IPS-15b (cell line): Measurements from ENCODE around the gene MTCL3.

Source experiments
- H3K27me3 ChIP-seq: one replicate; pipeline ENCODE4 v1.6.1; 2013; ENCODE audit warnings: low read length; ENCODE audit not compliant: control insufficient read depth, insufficient read depth
- H3K36me3 ChIP-seq: one replicate; pipeline ENCODE4 v1.6.1; 2013; ENCODE audit warnings: low read length; ENCODE audit not compliant: control insufficient read depth, insufficient read depth
- H3K4me1 ChIP-seq: one replicate; pipeline ENCODE4 v1.6.1; 2013; ENCODE audit warnings: mild to moderate bottlenecking, low read length; ENCODE audit not compliant: control insufficient read depth, insufficient read depth
- H3K4me3 ChIP-seq: one replicate; pipeline ENCODE4 v1.5.1; 2013; ENCODE audit warnings: low read depth, low read length
- H3K9ac ChIP-seq: one replicate; pipeline ENCODE4 v1.6.1; 2013; ENCODE audit warnings: low read depth, mild to moderate bottlenecking, low read length
- H3K9me3 ChIP-seq: one replicate; pipeline ENCODE4 v1.6.1; 2013; ENCODE audit warnings: mild to moderate bottlenecking, low read length; ENCODE audit not compliant: control insufficient read depth, insufficient read depth

MTCL3 gene

DNA sequence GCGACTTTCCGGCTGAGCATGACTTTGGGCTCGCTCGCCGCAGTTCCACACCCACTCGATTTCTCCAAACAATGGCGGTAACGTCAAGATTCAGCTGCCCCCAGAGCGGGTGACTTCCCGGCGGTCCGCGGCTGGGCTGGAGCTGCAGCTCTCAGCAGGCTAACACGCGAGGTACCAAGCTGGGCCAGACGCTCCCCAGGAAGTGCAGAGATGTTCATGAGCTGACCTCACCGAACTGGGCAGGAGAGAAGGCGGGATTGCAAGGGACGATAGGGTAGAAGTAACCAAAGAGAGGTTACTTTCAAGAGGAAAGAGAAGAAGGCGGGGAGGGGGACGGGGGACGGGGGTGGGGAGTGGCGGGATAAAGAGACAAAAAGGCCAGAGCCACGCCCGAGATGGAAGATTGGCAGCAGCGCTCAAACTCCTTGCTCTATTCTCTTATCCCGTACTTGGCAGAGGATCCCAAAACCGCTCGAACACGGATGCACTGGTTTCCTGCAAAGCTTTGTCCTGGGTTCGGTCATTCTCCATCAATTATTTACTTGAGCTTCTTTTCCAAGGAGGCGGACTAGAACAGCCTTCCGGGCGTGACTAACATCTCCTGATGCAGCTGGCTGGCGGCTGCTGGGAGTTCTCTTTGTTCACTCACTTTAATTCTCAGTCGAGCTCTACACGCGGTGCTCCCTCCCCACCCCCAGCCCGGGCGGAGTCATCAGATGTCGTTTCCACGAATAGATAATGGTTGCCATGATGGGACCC is at the start of gene MTCL3:
Gene MTCL3, minus strand, starts transcription at position 626 of the 759 bp plus-strand sequence.
- H3K9me3 ChIP-seq, result no peaks in the 10 kb centered on the region
- H3K9ac ChIP-seq, result no peak within 1 kb of the TSS
- H3K4me1 ChIP-seq, result no peaks in the 10 kb centered on the region
- H3K27me3 ChIP-seq, result peaks cover 30% of the 10 kb centered on the region
- H3K36me3 ChIP-seq, result no peaks in the 10 kb centered on the region
- H3K4me3 ChIP-seq, result peak within 1 kb of the TSS; percentile 59

DNA sequence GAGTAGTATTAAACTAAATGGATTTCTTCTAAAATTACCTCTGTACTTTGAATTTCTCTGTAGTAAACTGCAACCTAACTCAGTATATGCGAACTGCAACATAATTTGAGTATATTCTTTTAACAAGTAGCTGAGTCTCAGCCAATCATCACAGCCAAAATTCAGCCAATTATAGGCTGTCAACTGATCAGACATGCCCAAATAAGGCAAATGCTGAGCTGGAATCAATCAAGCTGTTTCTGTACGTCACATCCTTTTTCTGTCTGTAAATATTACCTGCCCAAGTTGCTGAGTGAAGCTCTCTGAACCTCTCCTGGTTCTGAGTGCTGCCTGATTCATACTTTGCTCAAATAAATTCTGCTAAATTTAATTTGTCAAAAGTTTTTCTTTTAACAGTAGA is 48.3 kb upstream of the MTCL3 start:
- H3K9ac ChIP-seq, result no peak overlapping the region
- no peaks in the 10 kb centered on the region for H3K9me3 ChIP-seq
- no peak overlapping the region for H3K4me3 ChIP-seq
- no peaks in the 10 kb centered on the region for H3K36me3 ChIP-seq
- H3K4me1 ChIP-seq, result no peaks in the 10 kb centered on the region
- no peaks in the 10 kb centered on the region for H3K27me3 ChIP-seq

DNA sequence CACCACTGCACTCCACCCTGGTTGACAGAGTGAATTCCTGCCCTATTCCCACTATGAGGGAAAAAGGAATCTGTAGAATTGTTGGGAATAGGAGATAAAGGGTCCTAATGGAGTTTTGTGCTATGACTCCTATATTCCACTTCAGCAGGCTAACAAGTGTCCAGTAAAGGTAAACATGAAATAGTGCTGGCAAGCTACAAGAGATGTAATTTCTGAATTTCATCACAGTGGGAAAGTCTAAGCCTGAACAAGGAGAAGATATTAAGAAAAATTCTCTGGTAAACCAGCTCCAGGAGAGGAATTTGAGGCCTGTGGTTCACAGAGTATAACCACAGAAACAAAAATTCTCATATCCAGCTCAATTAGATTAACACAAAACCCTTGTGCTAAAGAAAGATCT is 47.5 kb upstream of the MTCL3 start:
- Histone ChIP-seq H3K9ac (no peak overlapping the region), H3K27me3 (no peaks in the 10 kb centered on the region), H3K4me1 (no peaks in the 10 kb centered on the region), H3K36me3 (no peaks in the 10 kb centered on the region), H3K9me3 (no peaks in the 10 kb centered on the region), H3K4me3 (no peak overlapping the region)

DNA sequence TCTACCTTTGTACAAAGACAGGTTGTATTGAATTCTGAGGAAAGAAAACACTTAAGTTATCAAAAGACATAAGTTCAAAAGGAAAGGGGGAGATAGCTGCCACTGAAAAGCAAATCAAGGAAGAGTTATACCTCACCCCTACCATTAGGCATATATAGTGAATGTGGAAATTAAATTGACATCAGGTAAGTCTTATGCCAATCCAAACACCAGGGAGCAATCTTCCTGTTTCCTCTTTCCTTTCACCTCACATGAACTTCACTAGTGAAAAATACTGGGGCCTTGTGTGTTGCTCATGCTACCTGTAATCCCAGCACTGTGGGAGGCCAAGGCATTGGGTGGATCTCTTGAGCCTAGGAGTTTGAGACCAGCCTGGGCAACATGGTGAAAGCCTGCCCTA is 47.0 kb upstream of the MTCL3 start:
- H3K36me3 ChIP-seq, result no peaks in the 10 kb centered on the region
- H3K4me1 ChIP-seq, result no peaks in the 10 kb centered on the region
- H3K9ac ChIP-seq, result no peak overlapping the region

DNA sequence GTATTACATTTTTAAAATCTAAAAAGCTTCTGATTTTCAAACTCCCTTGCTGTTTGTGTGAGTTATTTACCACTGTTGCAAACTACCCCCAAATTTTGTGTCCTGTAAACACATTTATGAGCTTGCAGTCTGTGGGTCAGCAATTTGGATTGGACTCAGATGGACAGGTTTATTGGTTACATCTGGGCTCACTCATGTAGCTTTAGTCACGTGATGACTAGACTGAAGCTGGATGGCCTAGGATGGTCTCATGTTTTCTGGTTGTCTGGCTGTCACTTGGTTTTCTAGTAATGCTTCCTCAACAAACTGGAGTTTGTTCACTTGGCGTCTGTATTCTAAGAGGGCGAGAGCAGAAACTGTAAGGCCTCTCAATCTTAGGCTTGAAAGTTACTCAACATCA is 45.6 kb upstream of the MTCL3 start:
- Histone ChIP-seq H3K36me3 (no peaks in the 10 kb centered on the region), H3K4me1 (no peaks in the 10 kb centered on the region), H3K9ac (no peak overlapping the region), H3K9me3 (no peaks in the 10 kb centered on the region), H3K4me3 (no peak overlapping the region), H3K27me3 (no peaks in the 10 kb centered on the region)

More for the DNA sequence above, 47.0 kb upstream of the MTCL3 start:
- H3K27me3 ChIP-seq, result no peaks in the 10 kb centered on the region
- no peak overlapping the region for H3K4me3 ChIP-seq
- no peaks in the 10 kb centered on the region for H3K9me3 ChIP-seq

DNA sequence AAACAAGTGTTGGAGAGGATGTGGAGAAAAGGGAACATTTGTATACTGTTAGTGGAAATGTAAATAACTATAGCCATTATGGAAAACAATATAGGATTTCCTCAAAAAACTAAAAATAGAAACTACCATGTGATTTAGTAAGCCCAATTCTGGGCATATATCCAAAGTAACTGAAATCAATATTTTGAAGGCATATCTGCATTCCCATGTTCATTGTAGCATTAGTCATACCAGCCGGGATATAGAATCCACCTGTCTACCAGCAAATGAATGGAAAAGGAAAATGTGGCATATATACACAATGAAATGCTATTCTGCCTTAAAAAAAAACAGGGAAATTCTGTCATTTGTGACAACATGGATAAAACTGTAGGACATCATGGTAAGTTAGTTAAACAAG is 42.5 kb upstream of the MTCL3 start:
- Histone ChIP-seq H3K36me3 (no peaks in the 10 kb centered on the region), H3K9ac (no peak overlapping the region), H3K4me3 (no peak overlapping the region), H3K4me1 (no peaks in the 10 kb centered on the region), H3K27me3 (no peaks in the 10 kb centered on the region), H3K9me3 (no peaks in the 10 kb centered on the region)

DNA sequence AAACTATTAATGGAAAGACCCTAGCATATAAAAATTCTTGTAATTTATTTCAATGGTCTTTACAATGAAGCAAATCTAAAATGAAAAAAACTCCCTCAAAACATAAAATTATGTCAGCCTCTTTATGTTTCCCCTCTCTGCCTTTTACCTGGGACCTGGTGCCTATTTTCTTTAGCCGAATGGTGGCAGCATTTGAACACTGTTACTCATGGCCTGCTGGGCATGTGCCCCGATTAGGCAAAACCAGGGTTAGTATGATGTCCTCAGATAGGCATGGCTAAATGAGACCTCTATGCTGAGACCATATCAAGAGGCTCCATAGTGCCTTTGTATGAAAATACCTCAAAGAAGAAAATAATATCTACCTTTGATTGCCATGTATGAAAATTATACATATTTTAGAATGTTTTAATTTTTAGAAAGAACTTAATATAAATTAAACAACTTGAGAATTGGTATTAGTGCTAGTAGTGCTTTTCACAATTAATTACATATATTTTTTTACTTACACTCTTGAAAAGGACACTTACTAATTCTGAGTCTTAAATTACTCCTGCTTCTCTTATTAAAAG is 35.4 kb upstream of the MTCL3 start:
- H3K4me3 ChIP-seq, result no peak overlapping the region
- no peaks in the 10 kb centered on the region for H3K9me3 ChIP-seq
- no peaks in the 10 kb centered on the region for H3K36me3 ChIP-seq
- no peak overlapping the region for H3K9ac ChIP-seq
- no peaks in the 10 kb centered on the region for H3K27me3 ChIP-seq
- no peaks in the 10 kb centered on the region for H3K4me1 ChIP-seq

DNA sequence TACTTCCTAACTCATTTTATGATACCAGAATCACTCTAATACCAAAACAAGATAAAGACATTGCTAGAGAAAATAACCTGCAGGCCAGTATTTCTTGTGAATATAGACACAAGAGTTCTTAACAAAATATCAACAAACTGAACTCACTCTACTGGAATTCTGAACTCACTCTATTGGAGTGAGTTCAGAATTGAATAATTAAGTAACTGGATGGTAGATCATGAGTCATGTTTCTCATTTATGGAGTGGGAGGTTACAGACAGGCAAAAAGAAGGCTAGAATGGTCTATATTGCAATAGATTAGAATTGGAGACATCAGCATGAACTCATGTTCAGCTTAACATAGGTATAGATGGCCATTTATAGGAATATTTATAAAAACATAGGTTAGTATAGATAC is 31.3 kb upstream of the MTCL3 start:
- Histone ChIP-seq H3K36me3 (no peaks in the 10 kb centered on the region), H3K4me3 (no peak overlapping the region), H3K9me3 (no peaks in the 10 kb centered on the region), H3K27me3 (no peaks in the 10 kb centered on the region), H3K4me1 (no peaks in the 10 kb centered on the region), H3K9ac (no peak overlapping the region)

DNA sequence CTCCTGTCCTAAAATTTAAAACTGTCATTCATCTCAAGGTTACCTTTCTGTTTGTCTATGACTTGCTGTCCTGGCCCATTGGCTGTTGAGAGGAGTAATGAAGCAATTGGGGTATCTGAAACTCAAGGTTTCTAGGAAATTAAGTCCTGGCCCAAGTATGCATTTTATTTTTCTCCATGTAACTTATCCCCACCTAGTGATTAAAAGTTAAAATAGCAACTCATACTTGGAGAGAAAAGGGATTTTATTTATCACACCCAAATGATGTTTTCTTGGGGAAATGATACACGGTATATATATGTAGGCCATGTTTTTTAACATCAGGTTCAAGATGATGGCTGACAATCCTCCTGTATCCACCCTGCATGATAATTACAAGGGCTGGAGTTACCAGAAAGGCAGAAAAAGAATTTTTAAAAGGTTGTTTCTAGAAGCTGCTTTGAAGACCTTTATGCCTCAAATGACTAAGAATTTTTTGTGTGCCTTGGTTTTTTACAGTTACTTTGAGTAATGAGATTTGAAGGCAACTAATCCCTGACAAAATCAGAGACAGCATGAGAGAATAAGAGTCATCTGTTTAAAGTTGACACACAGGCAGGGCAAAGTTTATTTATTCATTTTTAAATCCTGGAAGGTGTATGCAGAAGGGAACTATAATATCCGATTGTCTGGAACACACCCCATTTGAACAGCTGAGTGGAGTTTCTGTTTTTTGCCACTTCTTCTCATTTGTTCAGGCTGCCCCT is 28.9 kb upstream of the MTCL3 start:
- no peak overlapping the region for H3K9ac ChIP-seq
- H3K27me3 ChIP-seq, result no peaks in the 10 kb centered on the region
- H3K4me3 ChIP-seq, result no peak overlapping the region
- H3K36me3 ChIP-seq, result no peaks in the 10 kb centered on the region
- H3K4me1 ChIP-seq, result no peaks in the 10 kb centered on the region
- no peaks in the 10 kb centered on the region for H3K9me3 ChIP-seq

DNA sequence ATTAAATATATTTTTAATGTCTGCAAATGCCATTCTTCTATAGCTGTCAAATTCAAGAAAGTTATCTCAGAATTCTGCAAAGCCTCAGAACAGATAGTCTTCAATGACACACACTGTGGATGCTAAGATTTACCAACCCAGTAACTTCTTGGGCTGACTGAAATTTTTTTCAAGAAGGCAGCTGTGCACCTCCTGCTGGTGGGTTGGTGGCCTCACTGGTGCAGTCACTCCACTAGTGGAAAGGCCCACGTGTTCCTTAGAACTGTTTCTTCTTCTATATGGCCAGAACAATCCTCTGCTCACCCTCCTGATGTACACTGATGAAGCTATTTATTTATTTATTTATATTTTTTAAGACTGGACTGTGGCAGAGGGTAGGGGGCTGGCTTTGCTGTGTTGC is 28.1 kb upstream of the MTCL3 start:
- Histone ChIP-seq H3K27me3 (no peaks in the 10 kb centered on the region), H3K9me3 (no peaks in the 10 kb centered on the region), H3K36me3 (no peaks in the 10 kb centered on the region), H3K4me3 (no peak overlapping the region), H3K4me1 (no peaks in the 10 kb centered on the region), H3K9ac (no peak overlapping the region)

DNA sequence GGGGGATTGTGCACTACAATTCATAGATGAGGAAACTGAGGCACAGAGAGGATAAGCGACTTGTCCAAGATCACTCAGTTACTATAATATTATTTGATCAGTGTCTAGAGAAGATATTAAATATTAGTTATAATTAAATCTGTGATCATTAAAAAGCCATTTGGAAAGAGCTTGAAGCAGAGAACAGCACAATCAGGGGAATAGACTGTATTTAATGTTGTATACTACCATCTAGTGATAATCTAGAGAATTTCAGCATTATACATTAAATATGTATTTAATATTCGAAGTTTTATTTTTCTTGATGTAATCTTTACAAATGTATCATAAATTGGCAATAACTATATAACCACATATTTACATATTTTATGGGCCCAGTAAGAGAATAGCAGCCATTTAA is 20.1 kb upstream of the MTCL3 start:
- no peak overlapping the region for H3K9ac ChIP-seq
- H3K27me3 ChIP-seq, result no peaks in the 10 kb centered on the region
- H3K36me3 ChIP-seq, result no peaks in the 10 kb centered on the region
- no peaks in the 10 kb centered on the region for H3K4me1 ChIP-seq
- no peaks in the 10 kb centered on the region for H3K9me3 ChIP-seq
- H3K4me3 ChIP-seq, result no peak overlapping the region

DNA sequence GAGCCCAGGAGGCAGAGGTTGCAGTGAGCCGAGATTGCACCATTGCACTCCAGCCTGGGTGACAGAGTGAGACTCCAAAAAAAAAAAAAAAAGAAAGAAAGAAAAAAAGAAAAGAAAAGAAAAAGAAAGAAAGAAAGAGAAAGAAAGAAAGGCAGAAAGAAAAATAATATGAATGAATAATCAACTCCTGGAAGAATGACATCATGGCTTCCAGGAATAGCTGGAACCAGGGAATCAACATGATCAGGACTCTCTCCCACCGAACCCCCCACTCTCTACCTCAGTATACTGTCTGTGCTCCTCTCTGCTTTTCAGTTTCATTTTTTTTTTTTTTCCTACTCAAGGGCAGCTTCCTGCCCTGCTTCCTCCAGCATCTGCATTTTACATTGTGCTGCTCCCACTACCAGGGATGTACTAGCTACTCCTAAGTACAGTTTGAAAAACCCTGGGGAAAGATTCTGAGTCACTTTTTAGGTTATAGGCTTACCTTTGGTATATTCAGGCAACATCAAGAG is 19.7 kb upstream of the MTCL3 start:
- Histone ChIP-seq H3K4me1 (no peaks in the 10 kb centered on the region), H3K9ac (no peak overlapping the region), H3K4me3 (no peak overlapping the region), H3K36me3 (no peaks in the 10 kb centered on the region), H3K27me3 (no peaks in the 10 kb centered on the region), H3K9me3 (no peaks in the 10 kb centered on the region)
